ENCODE measurements around the gene SMTNL2. TPM values are rescaled to one million over a fixed set of nuclear protein-coding genes. Genes with fewer than 3 reads are reported as not detected.

The SMTNL2 gene
- total RNA-seq, 1 donor from 2014 or later, result 74.1 TPM

GRCh38 chr17:4607261-4607741, 23.0 kb downstream of the SMTNL2 start:
- Histone ChIP-seq H3K9ac (ENCODE audit: low read depth in 1 of 3, low read length in 3 of 3) (peak overlapping the region; percentile 30 to 57 (median 38)), H3K4me3 (ENCODE audit: low read length in 3 of 3) (no peak overlapping the region), H3K4me1 (ENCODE audit: control insufficient read depth in 3 of 3, insufficient read depth in 3 of 3, low read length in 3 of 3) (peaks cover 67 to 84% (median 69%) of the 10 kb centered on the region in 3 donors), H3K27me3 (ENCODE audit: control insufficient read depth in 3 of 3, insufficient read depth in 3 of 3, low read length in 3 of 3) (no peaks in the 10 kb centered on the region), H3K27ac (ENCODE audit: low read depth, low read length) (peak overlapping the region; percentile 86), H3K36me3 (ENCODE audit: control insufficient read depth in 3 of 3, insufficient read depth in 3 of 3, low read length in 3 of 3) (peaks cover 0 to 4% (median 2%) of the 10 kb centered on the region in 3 donors), H3K9me3 (ENCODE audit: control insufficient read depth in 3 of 3, low read length in 3 of 3) (no peaks in the 10 kb centered on the region)

GRCh38 chr17:4607773-4608187, 23.5 kb downstream of the SMTNL2 start:
- Histone ChIP-seq H3K9me3 (ENCODE audit: control insufficient read depth in 3 of 3, low read length in 3 of 3) (no peaks in the 10 kb centered on the region), H3K4me1 (ENCODE audit: control insufficient read depth in 3 of 3, insufficient read depth in 3 of 3, low read length in 3 of 3) (peaks cover 64 to 79% (median 66%) of the 10 kb centered on the region in 3 donors), H3K9ac (ENCODE audit: low read depth in 1 of 3, low read length in 3 of 3) (peak overlapping the region; percentile 30 to 57 (median 38)), H3K36me3 (ENCODE audit: control insufficient read depth in 3 of 3, insufficient read depth in 3 of 3, low read length in 3 of 3) (peaks cover 0 to 4% (median 2%) of the 10 kb centered on the region in 3 donors), H3K27ac (ENCODE audit: low read depth, low read length) (peak overlapping the region; percentile 86), H3K27me3 (ENCODE audit: control insufficient read depth in 3 of 3, insufficient read depth in 3 of 3, low read length in 3 of 3) (no peaks in the 10 kb centered on the region), H3K4me3 (ENCODE audit: low read length in 3 of 3) (no peak overlapping the region)

- Histone ChIP-seq H3K27ac (ENCODE audit: low read depth, low read length) (peak overlapping the region; percentile 86), H3K27me3 (ENCODE audit: control insufficient read depth in 3 of 3, insufficient read depth in 3 of 3, low read length in 3 of 3) (no peaks in the 10 kb centered on the region), H3K9me3 (ENCODE audit: control insufficient read depth in 3 of 3, low read length in 3 of 3) (no peaks in the 10 kb centered on the region), H3K9ac (ENCODE audit: low read depth in 1 of 3, low read length in 3 of 3) (peak overlapping the region; percentile 35 to 55 (median 52)), H3K4me3 (ENCODE audit: low read length in 3 of 3) (no peak overlapping the region), H3K4me1 (ENCODE audit: control insufficient read depth in 3 of 3, insufficient read depth in 3 of 3, low read length in 3 of 3) (peaks cover 47 to 59% (median 48%) of the 10 kb centered on the region in 3 donors), H3K36me3 (ENCODE audit: control insufficient read depth in 3 of 3, insufficient read depth in 3 of 3, low read length in 3 of 3) (peaks cover 0 to 4% (median 2%) of the 10 kb centered on the region in 3 donors)
Measured at GRCh38 chr17:4609761-4610160, 25.4 kb downstream of the SMTNL2 start.

- H3K27ac ChIP-seq (ENCODE audit: low read depth, low read length), result peak overlapping the region; percentile 86
- no peaks in the 10 kb centered on the region for H3K27me3 ChIP-seq (ENCODE audit: control insufficient read depth in 3 of 3, insufficient read depth in 3 of 3, low read length in 3 of 3)
- peaks cover 45 to 55% (median 45%) of the 10 kb centered on the region in 3 donors for H3K4me1 ChIP-seq (ENCODE audit: control insufficient read depth in 3 of 3, insufficient read depth in 3 of 3, low read length in 3 of 3)
- H3K36me3 ChIP-seq (ENCODE audit: control insufficient read depth in 3 of 3, insufficient read depth in 3 of 3, low read length in 3 of 3), result peaks cover 0 to 4% (median 2%) of the 10 kb centered on the region in 3 donors
- peak overlapping the region in 2 of 3 donors; percentile 58 to 74 for H3K9ac ChIP-seq (ENCODE audit: low read depth in 1 of 3, low read length in 3 of 3)
- peak overlapping the region in 2 of 3 donors; percentile 31 to 56 for H3K4me3 ChIP-seq (ENCODE audit: low read length in 3 of 3)
- no peaks in the 10 kb centered on the region for H3K9me3 ChIP-seq (ENCODE audit: control insufficient read depth in 3 of 3, low read length in 3 of 3)
Measured at GRCh38 chr17:4610162-4610561, 25.8 kb downstream of the SMTNL2 start.

- Histone ChIP-seq H3K27me3 (ENCODE audit: control insufficient read depth in 3 of 3, insufficient read depth in 3 of 3, low read length in 3 of 3) (no peaks in the 10 kb centered on the region), H3K36me3 (ENCODE audit: control insufficient read depth in 3 of 3, insufficient read depth in 3 of 3, low read length in 3 of 3) (peaks cover 0 to 2% (median 2%) of the 10 kb centered on the region in 3 donors), H3K9ac (ENCODE audit: low read depth in 1 of 3, low read length in 3 of 3) (peak overlapping the region; percentile 43 to 74 (median 58)), H3K9me3 (ENCODE audit: control insufficient read depth in 3 of 3, low read length in 3 of 3) (no peaks in the 10 kb centered on the region), H3K27ac (ENCODE audit: low read depth, low read length) (peak overlapping the region; percentile 86), H3K4me1 (ENCODE audit: control insufficient read depth in 3 of 3, insufficient read depth in 3 of 3, low read length in 3 of 3) (peaks cover 42 to 51% (median 42%) of the 10 kb centered on the region in 3 donors), H3K4me3 (ENCODE audit: low read length in 3 of 3) (peak overlapping the region in 2 of 3 donors; percentile 31 to 56)
Measured at GRCh38 chr17:4610656-4611055, 26.3 kb downstream of the SMTNL2 start.

GRCh38 chr17:4616476-4616875, 32.1 kb downstream of the SMTNL2 start:
- no peak overlapping the region for H3K4me3 ChIP-seq (ENCODE audit: low read length in 3 of 3)
- H3K9ac ChIP-seq (ENCODE audit: low read depth in 1 of 3, low read length in 3 of 3), result no peak overlapping the region
- no peaks in the 10 kb centered on the region for H3K36me3 ChIP-seq (ENCODE audit: control insufficient read depth in 3 of 3, insufficient read depth in 3 of 3, low read length in 3 of 3)
- H3K27me3 ChIP-seq (ENCODE audit: control insufficient read depth in 3 of 3, insufficient read depth in 3 of 3, low read length in 3 of 3), result no peaks in the 10 kb centered on the region
- H3K4me1 ChIP-seq (ENCODE audit: control insufficient read depth in 3 of 3, insufficient read depth in 3 of 3, low read length in 3 of 3), result peaks cover 10 to 18% (median 15%) of the 10 kb centered on the region in 3 donors
- H3K9me3 ChIP-seq (ENCODE audit: control insufficient read depth in 3 of 3, low read length in 3 of 3), result no peaks in the 10 kb centered on the region
- H3K27ac ChIP-seq (ENCODE audit: low read depth, low read length), result peak overlapping the region; percentile 83

- Histone ChIP-seq H3K4me1 (ENCODE audit: control insufficient read depth in 3 of 3, insufficient read depth in 3 of 3, low read length in 3 of 3) (peaks cover 10 to 18% (median 15%) of the 10 kb centered on the region in 3 donors), H3K27ac (ENCODE audit: low read depth, low read length) (peak overlapping the region; percentile 83), H3K36me3 (ENCODE audit: control insufficient read depth in 3 of 3, insufficient read depth in 3 of 3, low read length in 3 of 3) (no peaks in the 10 kb centered on the region)
Measured at GRCh38 chr17:4617090-4617489, 32.8 kb downstream of the SMTNL2 start.

GRCh38 chr17:4617590-4618351, 33.4 kb downstream of the SMTNL2 start:
- Histone ChIP-seq H3K27ac (ENCODE audit: low read depth, low read length) (peak overlapping the region; percentile 83), H3K36me3 (ENCODE audit: control insufficient read depth in 3 of 3, insufficient read depth in 3 of 3, low read length in 3 of 3) (no peaks in the 10 kb centered on the region), H3K4me1 (ENCODE audit: control insufficient read depth in 3 of 3, insufficient read depth in 3 of 3, low read length in 3 of 3) (peaks cover 10 to 18% (median 15%) of the 10 kb centered on the region in 3 donors), H3K4me3 (ENCODE audit: low read length in 3 of 3) (peak overlapping the region in 2 of 3 donors; percentile 18 to 49), H3K9ac (ENCODE audit: low read depth in 1 of 3, low read length in 3 of 3) (peak overlapping the region in 2 of 3 donors; percentile 57 to 66), H3K9me3 (ENCODE audit: control insufficient read depth in 3 of 3, low read length in 3 of 3) (peaks cover 0 to 3% (median 0%) of the 10 kb centered on the region in 3 donors), H3K27me3 (ENCODE audit: control insufficient read depth in 3 of 3, insufficient read depth in 3 of 3, low read length in 3 of 3) (no peaks in the 10 kb centered on the region)

More at GRCh38 chr17:4617090-4617489, 32.8 kb downstream of the SMTNL2 start:
- Histone ChIP-seq H3K27me3 (ENCODE audit: control insufficient read depth in 3 of 3, insufficient read depth in 3 of 3, low read length in 3 of 3) (no peaks in the 10 kb centered on the region), H3K9ac (ENCODE audit: low read depth in 1 of 3, low read length in 3 of 3) (no peak overlapping the region), H3K4me3 (ENCODE audit: low read length in 3 of 3) (no peak overlapping the region), H3K9me3 (ENCODE audit: control insufficient read depth in 3 of 3, low read length in 3 of 3) (peaks cover 0 to 2% (median 0%) of the 10 kb centered on the region in 3 donors)

GRCh38 chr17:4620531-4621101, 36.3 kb downstream of the SMTNL2 start:
- peaks cover 0 to 3% (median 0%) of the 10 kb centered on the region in 3 donors for H3K9me3 ChIP-seq (ENCODE audit: control insufficient read depth in 3 of 3, low read length in 3 of 3)
- no peak overlapping the region for H3K4me3 ChIP-seq (ENCODE audit: low read length in 3 of 3)
- H3K4me1 ChIP-seq (ENCODE audit: control insufficient read depth in 3 of 3, insufficient read depth in 3 of 3, low read length in 3 of 3), result peaks cover 21 to 31% (median 23%) of the 10 kb centered on the region in 3 donors
- H3K27me3 ChIP-seq (ENCODE audit: control insufficient read depth in 3 of 3, insufficient read depth in 3 of 3, low read length in 3 of 3), result no peaks in the 10 kb centered on the region
- no peaks in the 10 kb centered on the region for H3K36me3 ChIP-seq (ENCODE audit: control insufficient read depth in 3 of 3, insufficient read depth in 3 of 3, low read length in 3 of 3)
- no peak overlapping the region for H3K9ac ChIP-seq (ENCODE audit: low read depth in 1 of 3, low read length in 3 of 3)
- H3K27ac ChIP-seq (ENCODE audit: low read depth, low read length), result no peak overlapping the region

All from skeletal muscle tissue (tissue), 4 donors.